Stimulated activated CD8-positive, alpha-beta memory T cell treated with anti-CD3 and anti-CD28 coated beads, Interleukin-12 subunit alpha, Interleukin-12 subunit beta, amount 100 ng/mL, for 24 hours (primary cell): ENCODE data around the gene ZSCAN22.
"Not testable (repeated sequence)": the region's sequence is repeated elsewhere in the genome, so short reads cannot be mapped to it uniquely, and the experiment has no call there.

Source experiments
- DNase-seq: peaks from one replicate; pipeline ENCODE4 v3.0.0-alpha.2; 2020; ENCODE audit errors: extremely low read depth

ZSCAN22 gene

GRCh38 chr19:58318297-58318696 lies 8.5 kb upstream of the ZSCAN22 start:
- DNase-seq, result no peak

- no peak for DNase-seq
These were observed 7.6 kb upstream of the ZSCAN22 start for GRCh38 chr19:58319241-58319640.

GRCh38 chr19:58325311-58326022 lies 1.3 kb upstream of the ZSCAN22 start:
- no peak for DNase-seq

GRCh38 chr19:58326501-58326913 lies 287 bp upstream of the ZSCAN22 start:
- DNase-seq, result no peak

- no peak for DNase-seq
These were observed 2.2 kb downstream of the ZSCAN22 start for GRCh38 chr19:58328999-58329398.

- no peak for DNase-seq
These were observed 3.7 kb downstream of the ZSCAN22 start for GRCh38 chr19:58330458-58330857.

GRCh38 chr19:58332697-58333096 lies 5.9 kb downstream of the ZSCAN22 start:
- DNase-seq, result no peak

GRCh38 chr19:58334691-58335249 lies 8.0 kb downstream of the ZSCAN22 start:
- no peak for DNase-seq

- DNase-seq, result no peak
These were observed 8.8 kb downstream of the ZSCAN22 start for GRCh38 chr19:58335630-58336029.

- no peak for DNase-seq
These were observed 9.4 kb downstream of the ZSCAN22 start for GRCh38 chr19:58336216-58336615.

GRCh38 chr19:58336820-58337219 lies 10.0 kb downstream of the ZSCAN22 start:
- DNase-seq, result no peak

GRCh38 chr19:58338336-58338735 lies 11.5 kb downstream of the ZSCAN22 start:
- no peak for DNase-seq

GRCh38 chr19:58338825-58339558 lies 12.2 kb downstream of the ZSCAN22 start:
- no peak for DNase-seq

GRCh38 chr19:58345558-58345957 lies 18.8 kb downstream of the ZSCAN22 start:
- DNase-seq, result no peak

GRCh38 chr19:58346961-58347929 lies 20.5 kb downstream of the ZSCAN22 start:
- DNase-seq, result no peak

GRCh38 chr19:58348080-58348479 lies 21.3 kb downstream of the ZSCAN22 start:
- DNase-seq, result not testable (repeated sequence)

GRCh38 chr19:58349590-58349989 lies 22.8 kb downstream of the ZSCAN22 start:
- DNase-seq, result no peak

GRCh38 chr19:58350001-58350861 lies 23.4 kb downstream of the ZSCAN22 start:
- no peak for DNase-seq

- DNase-seq, result no peak
These were observed 24.2 kb downstream of the ZSCAN22 start for GRCh38 chr19:58350871-58351557.

GRCh38 chr19:58351558-58351878 lies 24.7 kb downstream of the ZSCAN22 start:
- no peak for DNase-seq
